GM04504 (cell line): Measurements from ENCODE around the gene TULP4.

Source experiments
- DNase-seq: peaks from one replicate; pipeline ENCODE4 v3.0.0-alpha.2; 2012; ENCODE audit warnings: low read depth

Gene TULP4, protein sequence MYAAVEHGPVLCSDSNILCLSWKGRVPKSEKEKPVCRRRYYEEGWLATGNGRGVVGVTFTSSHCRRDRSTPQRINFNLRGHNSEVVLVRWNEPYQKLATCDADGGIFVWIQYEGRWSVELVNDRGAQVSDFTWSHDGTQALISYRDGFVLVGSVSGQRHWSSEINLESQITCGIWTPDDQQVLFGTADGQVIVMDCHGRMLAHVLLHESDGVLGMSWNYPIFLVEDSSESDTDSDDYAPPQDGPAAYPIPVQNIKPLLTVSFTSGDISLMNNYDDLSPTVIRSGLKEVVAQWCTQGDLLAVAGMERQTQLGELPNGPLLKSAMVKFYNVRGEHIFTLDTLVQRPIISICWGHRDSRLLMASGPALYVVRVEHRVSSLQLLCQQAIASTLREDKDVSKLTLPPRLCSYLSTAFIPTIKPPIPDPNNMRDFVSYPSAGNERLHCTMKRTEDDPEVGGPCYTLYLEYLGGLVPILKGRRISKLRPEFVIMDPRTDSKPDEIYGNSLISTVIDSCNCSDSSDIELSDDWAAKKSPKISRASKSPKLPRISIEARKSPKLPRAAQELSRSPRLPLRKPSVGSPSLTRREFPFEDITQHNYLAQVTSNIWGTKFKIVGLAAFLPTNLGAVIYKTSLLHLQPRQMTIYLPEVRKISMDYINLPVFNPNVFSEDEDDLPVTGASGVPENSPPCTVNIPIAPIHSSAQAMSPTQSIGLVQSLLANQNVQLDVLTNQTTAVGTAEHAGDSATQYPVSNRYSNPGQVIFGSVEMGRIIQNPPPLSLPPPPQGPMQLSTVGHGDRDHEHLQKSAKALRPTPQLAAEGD (N-terminal part only)

DNA sequence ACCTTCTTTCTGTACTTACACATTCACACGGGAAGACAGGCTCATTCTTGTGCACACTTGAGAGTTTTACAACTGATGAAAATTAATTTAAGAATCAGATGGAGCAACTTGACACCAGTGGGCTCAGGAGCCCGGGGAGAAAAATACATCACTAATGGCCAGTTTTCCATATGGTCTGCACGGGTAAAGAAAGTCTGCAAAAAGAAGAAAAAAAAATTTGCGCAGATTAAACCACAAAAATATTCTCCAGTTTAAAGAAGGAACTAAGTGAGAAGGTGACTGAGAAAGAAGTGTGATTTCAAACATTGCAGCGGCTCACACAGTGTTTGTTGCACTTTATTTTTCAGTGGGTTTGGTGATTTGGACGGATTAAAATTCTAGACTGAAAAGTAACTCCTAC, at the start of gene TULP4:
Gene TULP4 (plus strand): TSS at position 301 of the 400 bp plus-strand sequence. CDS start 1,552 bp downstream, outside the sequence.
- DNase-seq, result no peak

DNA sequence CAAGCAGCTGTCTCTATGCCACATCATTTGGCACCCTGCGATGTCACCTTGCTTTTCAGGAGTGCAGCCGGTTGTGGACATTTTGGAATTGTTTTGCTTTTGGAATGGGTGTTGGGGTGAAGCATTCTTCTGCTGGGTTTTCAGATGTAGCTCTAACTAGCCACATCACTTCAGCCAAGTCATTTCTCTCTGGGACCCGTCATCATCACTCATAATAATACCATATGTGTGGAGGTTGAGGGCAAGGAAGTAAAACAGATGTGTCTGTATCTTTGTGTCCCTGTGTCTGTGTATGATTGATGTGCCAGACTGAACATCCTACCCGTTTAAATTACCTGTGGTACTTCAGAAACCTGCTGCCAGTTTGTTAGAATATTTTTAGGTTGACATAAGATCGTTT, 49.5 kb upstream of the TULP4 start:
- no peak for DNase-seq

DNA sequence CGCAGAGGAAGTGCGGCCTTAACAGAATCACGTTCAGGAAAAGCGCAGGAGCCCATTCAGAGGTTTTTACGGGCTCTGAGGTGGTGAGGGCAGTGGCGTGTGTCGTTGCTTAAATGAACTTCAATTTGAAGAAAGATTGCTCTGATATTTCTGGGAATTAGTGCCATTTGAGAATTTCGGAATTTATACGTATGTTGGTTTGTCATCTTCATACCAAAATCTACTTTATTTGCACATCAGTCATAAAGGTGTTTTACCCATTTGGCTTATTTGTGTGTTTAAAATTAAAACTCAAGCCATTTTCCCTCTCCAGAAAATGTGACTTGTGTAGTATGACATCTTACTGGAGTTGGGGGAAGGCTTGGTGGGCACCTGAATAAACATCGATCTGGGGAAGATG, 48.1 kb upstream of the TULP4 start:
- no peak for DNase-seq

DNA sequence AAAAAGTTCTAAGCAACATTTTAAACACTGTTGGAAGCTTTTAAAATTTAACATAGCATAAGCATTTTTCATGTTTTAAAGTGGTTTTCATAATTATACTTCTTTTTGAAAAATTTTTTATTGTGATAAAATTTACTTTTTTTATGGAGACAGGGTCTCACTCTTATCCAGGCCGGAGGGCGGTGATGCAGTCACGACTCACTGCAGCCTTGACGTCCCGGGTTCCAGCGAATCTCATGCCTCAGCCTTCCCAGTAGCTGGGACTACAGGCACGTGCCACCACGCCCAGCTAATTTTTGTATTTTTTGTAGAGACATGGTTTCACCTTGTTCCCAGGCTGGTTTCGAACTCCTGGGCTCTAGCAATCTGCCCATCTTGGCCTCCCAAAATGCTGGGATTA, 46.1 kb upstream of the TULP4 start:
- DNase-seq, result no peak

DNA sequence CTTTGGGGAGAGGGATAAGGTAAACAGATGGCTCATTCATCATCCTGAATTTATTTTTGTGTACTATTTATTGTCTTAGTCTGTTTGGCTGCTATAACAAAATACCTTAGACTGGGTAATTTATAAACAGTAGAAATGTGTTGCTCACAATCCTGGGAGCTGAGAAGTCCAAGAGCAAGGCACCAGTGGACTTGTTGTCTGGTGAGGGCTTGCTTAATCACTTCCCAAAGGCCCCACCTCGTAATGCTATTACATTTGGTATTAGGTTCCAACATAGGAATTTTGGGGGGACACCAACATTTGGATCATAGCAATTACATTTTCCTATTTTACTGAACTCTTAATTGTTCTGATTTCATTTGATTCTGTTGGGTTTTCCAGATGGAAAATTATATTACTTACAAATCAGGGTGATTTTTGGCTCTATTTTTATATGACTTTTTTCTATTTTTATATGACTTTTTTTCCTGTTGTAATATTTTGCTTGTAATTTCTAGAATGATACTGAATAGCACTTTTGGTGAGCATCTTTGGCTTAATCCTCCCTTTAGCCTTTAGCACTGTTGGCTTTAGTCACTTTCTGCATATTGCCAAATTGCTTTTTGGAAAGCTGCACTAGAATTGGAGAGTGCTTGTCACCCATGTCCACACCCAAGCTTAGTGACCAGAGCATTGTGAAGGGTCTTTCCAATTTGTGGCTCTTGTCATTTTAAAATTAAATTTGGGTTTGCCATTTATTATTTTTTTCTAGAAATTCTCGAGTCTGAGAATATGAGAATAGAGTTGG, 43.7 kb upstream of the TULP4 start:
- no peak for DNase-seq

DNA sequence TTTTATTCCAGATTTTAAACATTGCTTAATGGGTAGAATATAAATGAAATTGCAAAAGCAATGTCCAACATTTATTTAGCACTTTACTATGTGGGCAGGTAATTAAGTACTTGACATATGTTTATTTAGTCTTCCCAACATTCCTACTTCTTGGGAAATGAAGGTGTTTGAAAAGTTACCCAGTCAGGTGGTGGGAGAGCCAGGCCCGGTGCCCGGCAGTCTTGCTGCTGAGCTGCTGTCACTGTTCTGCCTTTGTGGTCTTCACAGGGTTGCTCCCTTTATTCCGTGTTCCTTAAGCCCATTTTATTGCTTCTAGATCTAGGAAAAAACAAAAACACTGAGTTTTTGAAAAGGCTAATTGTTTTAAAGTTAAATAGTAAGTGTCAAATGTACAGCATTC, 42.6 kb upstream of the TULP4 start:
- DNase-seq, result no peak

DNA sequence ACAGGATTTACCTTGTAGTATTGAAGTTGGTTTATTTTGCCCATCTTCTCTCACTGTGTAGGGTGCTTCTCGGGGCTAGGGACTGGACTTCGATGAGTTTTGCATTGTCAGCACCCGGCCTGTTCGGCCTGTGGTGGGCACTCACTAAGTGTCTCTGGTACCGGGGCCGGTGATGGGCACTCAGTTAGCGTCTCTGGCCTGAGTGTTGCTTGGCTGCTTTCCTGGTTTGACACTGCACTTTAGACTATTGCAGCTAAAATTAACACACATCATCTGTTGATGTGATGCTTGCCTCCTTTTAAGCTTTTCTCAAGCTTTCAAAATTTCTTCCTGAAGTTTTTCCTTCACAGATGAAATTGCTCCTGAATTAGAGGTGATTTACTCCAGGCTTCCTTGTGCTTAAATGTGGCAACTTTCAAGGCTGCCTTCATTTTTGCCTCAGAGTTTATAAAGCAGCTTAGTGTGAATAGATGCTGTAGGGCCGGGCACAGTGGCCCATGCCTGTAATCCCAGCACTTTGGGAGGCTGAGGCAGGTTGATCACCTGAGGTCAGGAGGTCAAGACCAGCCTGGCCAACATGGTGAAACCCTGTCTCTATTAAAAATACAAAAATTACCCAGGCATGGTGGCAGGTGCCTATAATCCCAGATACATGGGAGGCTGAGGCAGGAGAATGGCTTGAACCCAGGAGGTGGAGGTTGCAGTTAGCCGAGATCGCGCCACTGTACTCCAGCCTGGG, 41.7 kb upstream of the TULP4 start:
- no peak for DNase-seq

DNA sequence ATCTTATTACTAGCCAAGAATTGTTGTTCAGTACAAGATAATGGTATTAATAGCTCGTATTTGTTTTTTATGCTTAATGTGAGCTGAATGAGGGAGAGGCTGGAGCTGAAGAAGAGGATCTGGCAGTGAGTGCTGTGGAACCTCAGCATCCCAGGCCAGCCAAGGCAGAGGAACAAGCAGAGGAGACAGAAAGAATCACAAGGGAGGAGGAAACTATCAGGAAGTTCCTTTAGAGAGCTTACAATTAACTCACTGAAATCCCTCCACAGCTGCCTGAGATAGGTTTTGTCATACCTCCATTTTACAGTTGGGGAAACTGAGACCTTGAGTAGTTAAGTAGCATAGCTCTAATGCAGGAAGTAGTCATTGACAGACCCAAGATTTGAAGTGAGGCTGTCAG, 39.9 kb upstream of the TULP4 start:
- no peak for DNase-seq

DNA sequence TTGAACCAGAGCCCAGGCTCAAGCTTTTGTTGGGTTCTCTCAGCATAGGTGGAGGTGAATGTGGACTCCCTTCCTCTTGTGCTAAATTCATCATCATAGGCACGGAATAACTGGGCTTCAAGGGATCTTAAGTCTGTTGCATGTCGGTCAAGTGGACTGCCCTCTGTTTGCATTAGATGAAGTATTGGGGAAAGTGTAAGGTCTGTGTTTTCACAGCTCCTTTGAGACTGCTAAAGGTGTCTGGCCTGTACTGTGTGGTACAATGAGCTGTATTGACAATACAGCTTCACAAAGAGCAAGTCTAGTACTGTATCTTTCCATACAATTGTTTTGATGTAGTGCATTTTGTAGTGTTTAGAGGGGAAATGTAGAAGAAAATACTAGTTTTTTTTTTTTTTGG, 34.3 kb upstream of the TULP4 start:
- DNase-seq, result no peak

DNA sequence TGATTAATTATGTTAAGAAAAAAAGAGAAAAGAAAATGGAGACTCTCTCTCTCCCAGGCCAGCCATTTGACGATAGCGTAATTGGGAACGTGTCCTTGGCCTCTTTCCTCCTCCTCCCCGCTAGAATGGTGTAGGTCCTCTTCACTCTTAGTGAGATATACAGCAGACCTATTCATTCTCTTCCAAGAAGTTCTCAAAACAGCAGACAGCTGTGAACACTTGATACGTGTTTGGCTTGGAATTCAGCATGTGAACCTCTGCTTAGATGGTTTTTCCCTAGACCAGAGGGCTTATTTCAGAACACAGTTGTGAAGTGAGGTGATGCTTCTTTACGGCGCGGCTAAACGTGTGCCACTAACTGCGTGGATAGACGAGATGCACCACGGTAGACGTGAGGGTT, 32.6 kb upstream of the TULP4 start:
- DNase-seq, result no peak

DNA sequence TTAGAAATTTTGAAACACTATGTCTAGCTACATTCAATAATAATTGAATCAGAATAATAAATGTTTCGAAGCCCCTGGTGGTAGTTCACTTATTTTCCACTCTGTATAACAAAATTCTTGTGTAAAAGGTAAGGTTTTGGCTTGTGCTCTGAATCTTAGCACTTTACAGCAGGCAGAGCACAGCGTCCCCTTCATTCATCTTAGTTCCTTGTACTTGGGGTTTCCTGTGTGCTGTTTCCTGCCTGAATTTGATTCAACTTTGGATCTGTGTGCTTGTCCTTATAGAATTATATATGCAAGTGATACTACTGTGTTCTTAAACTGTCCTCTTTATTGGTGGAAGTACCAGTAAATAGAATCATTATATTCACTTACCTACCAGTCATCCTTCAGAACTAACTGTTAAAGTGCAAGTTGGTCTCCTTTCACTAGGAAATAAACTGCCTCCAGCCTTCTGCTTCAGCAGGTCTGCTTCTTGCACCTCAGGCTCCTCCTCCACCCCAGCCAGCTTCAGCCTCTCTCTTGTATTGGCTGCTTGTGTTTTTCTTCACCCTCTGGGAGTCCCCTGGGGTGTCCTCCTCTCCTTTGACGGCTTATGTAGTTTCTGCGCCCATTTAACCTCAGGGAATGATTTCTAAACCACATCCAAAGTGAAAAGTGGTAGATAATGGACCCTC, 28.8 kb upstream of the TULP4 start:
- no peak for DNase-seq

DNA sequence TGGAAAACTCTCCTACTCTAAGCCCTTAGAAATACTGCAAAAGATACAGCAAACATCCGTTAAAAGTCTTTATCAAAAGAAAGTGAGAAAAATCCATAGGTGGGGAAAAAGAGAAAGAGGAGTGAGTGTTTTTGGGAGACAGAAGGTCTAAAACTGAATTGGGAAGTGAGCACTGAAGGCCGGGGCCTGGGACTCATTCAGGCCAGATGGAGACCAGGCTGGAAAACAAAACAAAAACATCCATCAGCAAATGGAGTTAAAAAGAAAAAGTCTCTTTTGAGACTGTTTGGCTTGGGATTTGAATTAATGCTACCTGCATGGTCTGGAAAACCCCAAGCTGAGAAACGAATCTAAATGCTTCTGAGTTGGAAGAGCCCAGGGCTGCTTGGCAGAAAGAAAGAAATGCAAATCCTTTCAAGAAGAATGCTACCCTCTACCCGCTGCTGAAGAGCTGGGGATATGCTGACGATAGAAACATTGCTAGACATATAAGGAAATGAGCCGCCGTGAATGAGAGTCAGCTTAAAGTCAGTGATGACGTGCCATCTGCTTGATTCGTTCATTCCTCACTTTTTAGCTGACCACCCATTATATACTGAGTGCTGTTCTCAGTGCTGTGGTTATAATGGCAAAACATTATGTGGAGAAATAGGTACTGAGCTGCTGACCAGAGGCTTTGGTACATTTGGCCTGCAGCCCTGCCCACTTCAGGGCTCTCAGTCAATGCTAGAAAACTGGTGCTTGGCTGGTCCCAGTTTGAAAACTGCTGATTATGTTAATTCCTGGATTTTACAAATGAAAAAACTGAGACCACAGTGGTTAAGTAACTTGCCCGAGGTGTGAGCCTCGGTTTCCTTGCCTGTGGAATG, 28.0 kb upstream of the TULP4 start:
- peak; percentile 73 for DNase-seq

DNA sequence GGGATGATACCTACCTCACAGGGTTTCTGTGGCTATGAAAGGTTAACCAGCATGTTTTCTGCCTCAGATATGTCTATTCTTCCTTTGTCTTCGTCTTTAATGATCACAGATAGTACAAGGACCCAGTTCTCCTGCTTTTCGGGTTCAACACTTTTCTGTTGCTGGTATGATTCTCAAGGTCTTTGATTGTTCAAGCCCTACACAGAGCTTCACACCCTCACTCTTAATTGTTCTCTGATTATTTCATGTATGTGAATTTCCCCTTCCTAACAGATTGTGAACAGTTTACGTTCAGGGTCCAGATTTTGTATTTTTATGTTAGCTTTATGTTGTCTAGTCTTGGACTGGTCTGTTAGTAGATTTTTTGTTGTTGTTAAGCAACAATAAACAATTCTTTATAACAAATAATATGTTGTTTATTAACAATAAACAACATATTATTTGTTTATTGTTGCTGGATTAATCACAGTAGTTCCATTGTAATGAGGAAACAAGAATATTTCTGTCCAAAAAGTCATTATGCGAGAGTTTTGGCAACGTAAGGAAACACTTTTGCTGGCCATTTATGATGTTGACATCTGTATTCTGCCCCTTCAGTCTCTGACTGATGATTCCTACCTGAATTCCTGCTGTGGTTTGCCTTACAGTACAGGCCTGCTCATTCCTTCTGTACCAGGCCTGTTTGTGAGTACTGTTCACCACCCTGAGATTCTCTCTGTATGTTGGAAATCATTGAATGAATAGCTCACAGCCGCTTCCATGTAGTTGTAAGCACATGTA, 27.2 kb upstream of the TULP4 start:
- DNase-seq, result no peak

DNA sequence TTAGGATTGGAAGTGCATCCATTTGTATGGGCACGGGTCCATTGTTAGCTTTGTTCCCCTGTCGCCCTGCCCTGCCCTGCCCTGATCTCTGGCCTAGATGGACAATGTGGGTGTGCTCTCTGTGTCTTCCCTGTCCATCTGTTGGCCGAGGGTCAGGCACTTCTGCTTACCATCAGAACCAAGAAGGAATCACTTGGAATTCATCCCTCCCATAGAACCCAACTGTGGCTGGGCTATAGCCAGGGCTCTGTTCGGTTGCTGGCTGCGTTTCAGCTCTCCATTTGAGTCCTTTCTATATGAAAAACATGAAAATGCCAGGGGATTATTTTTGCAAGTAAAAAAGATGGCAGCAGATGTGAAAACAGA, 26.6 kb upstream of the TULP4 start:
- DNase-seq, result no peak

DNA sequence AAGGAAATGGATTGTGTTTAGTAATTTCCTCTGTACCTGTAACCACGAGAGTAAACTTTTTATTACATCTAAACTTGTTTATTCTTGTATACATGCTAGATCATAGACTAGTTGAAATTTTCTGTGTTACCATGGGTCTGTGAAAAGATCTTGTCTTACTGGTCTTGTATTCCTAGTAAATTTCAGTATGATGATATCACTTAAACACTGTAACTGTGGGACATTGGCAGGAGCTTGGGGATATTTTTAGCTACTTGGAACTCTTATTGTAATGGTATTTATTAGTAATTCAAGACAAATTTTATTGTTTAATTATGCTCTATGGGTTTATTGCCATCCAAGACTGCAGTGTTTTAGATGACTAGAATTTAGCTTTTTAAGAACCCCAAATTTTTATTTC, 25.9 kb upstream of the TULP4 start:
- DNase-seq, result peak; percentile 46

DNA sequence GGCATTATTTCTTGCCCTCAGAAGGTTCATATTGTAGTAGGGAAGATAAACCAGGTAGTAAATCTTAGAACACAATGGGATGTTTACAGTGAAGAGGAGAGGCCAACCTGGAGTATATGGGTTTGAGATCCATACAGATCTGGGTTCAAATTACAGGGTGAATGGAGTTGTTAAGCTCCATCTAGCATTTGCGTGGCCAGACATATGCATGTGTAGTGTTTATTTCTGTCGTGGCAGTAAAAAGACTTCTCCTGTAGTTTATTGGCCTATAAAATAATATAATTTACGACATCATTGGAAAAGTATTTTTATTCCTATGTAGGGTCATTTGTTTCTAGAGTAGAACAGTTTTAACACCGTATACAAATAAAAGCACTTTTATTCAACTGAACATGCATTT, 25.2 kb upstream of the TULP4 start:
- no peak for DNase-seq

DNA sequence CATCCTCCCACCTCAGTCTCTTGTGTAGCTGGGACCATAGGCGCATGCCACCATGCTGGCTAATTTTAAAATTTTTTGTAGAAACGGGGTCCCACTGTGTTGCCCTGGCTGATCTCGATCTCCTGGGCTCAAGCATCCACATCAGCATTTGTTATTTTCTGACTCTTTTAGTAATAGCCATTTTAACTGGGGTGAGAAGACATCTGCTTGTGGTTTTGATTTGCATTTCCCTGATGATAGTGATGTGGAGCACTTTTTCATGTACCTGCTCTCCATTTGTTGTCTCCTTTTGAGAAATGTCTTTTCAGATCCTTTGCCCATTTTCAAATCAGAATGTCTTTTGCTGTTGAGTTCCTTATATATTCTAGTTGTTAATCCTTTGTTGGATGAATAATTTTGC, 22.2 kb upstream of the TULP4 start:
- no peak for DNase-seq

DNA sequence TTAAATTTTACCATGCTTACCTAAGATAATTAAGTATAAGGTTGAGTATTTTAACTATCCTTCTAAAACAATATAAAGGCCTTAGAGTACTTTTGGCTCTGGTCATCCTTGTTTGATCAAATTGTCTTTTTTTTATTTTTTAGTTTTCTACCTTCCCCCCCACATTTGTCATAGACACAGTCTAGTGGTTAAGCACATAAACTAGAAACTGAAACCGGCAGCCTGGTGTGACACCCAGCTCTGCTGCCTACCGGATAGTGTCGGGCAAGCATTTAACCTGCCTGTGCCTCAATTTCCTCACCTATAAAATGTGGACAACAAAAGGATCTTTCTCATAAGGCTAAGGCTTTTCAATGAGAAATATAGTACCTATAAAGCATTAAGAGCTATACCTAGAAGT, 21.6 kb upstream of the TULP4 start:
- no peak for DNase-seq

DNA sequence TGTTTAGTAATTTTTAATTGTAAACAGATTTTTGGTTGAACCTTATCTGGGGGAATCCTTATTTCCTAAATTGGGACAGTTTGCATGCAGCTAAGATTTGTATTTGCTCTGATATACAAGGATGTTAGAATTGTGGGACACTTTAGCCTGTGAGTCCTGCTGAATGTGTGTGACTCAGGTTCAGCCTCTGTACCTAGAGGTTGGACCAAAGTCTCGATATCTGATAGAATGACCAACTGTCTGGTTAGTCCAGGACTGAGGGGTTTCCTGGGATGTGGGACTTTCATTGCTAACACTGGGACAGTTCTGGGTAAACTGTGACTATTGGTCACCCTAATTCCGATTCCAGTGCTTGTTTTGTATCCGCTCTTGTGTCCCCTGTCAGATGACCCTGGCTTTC, 20.2 kb upstream of the TULP4 start:
- DNase-seq, result no peak

DNA sequence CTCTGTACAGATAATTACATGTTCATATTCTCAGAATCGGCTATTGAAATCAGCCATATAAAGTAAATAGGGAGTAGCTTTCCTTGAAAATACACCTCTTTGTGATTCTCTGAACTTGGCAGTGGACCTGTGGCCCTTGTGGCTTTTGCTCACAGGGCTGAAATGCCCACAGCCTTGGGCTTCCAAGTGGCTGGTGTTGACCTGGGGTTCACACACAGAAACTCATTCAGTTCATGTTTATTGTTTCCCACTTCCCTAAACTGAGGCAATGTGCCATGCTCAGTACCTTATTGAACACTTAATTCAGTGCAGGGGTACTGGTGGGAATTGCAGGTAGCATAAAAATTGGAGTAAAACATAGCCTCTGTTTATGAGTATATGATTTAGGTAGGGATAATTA, 19.1 kb upstream of the TULP4 start:
- DNase-seq, result no peak
